Esophagus squamous epithelium (tissue), 5 donors: Measurements from ENCODE around the gene OR1A2. TPM values are rescaled to one million over a fixed set of nuclear protein-coding genes. Genes with fewer than 3 reads are reported as not detected.
"Not testable (repeated sequence)": the region's sequence is repeated elsewhere in the genome, so short reads cannot be mapped to it uniquely, and the experiment has no call there.

Experiments used
- DNase-seq: peaks from one replicate; lab custom pipeline; 2025; lab: John Stamatoyannopoulos, UW
- H3K27ac ChIP-seq, 4 donors: fragments of 200-600 bp; sonication (generic); one replicate each; pipeline ENCODE4 v1.5.1; 2016 to 2019; ENCODE audit warnings: mild to moderate bottlenecking in 1 of 4
- H3K27me3 ChIP-seq, 4 donors: fragments of 200-600 bp; sonication (generic); 1 replicate in 3 of 4; 2 replicates in 1 of 4; pipeline versions ENCODE4 v1.5.1 to v1.6.0; 2017 to 2021; ENCODE audit warnings: antibody characterized with exemption in 1 of 4
- H3K36me3 ChIP-seq, 3 donors: fragments of 200-600 bp; sonication (generic); one replicate each; pipeline ENCODE4 v1.5.1; 2016 to 2019
- H3K4me1 ChIP-seq, 3 donors: fragments of 200-600 bp; sonication (generic); one replicate each; pipeline ENCODE4 v1.5.1; 2017 to 2019
- H3K4me3 ChIP-seq, 4 donors: fragments of 200-600 bp; sonication (generic); 1 replicate in 3 of 4; 2 replicates in 1 of 4; pipeline ENCODE4 v1.5.1; 2016 to 2019; ENCODE audit warnings: mild to moderate bottlenecking in 2 of 4, moderate library complexity in 1 of 4
- H3K9me3 ChIP-seq, 3 donors: fragments of 200-600 bp; sonication (generic); one replicate each; pipeline ENCODE4 v1.5.1; 2016 to 2019
- WGBS, 2 donors: methylation state at CpG; one replicate each; pipeline ENCODE4 v1.1.5; 2018; 5-methylcytosine and 5-hydroxymethylcytosine counted together
- intact Hi-C: fragments of 100-400 bp; cut with DNase I; formaldehyde crosslinking; loops from one replicate; pipeline ENCODE4 v1.15.0; 2022
- total RNA-seq, 4 donors: library from RNA; depleted of rRNA; stranded (reverse); fragments of >200 nt; gene quantifications; one replicate each; pipeline ENCODE4 v1.1.0, GENCODE V29; 2016
- donor health status: DM: yes; HTN: yes; CAD: no.

OR1A2 gene
- total RNA-seq, 4 donors from 2014 or later, result not detected

- intact Hi-C loops, result not testable (repeated sequence)
- 0 to 20% methylated on average over 1 to 2 of the region's 2 CpGs for WGBS, 2 donors
Measured at GRCh38 chr17:3238685-3239084, 41.4 kb downstream of the OR1A2 start.

DNA sequence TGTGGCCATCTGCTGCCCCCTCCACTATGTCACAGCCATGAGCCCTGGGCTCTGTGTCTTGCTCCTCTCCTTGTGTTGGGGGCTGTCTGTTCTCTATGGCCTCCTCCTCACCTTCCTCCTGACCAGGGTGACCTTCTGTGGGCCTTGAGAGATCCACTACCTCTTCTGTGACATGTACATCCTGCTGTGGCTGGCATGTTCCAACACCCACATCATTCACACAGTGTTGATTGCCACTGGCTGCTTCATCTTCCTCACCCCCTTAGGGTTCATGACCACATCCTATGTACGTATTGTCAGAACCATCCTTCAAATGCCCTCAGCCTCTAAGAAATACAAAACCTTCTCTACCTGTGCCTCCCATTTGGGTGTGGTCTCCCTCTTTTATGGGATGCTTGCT lies 43.7 kb downstream of the OR1A2 start:
- H3K9me3 ChIP-seq, H3K4me1 ChIP-seq, H3K4me3 ChIP-seq, H3K27me3 ChIP-seq, H3K36me3 ChIP-seq, H3K27ac ChIP-seq, intact Hi-C loops, DNase-seq: not testable (repeated sequence)
- WGBS, 2 donors, result 83% methylated on average over 1 of the region's 1 CpG; no CpG with 5 or more reads in 1 of the 2 donors

More at GRCh38 chr17:3238685-3239084, 41.4 kb downstream of the OR1A2 start:
- DNase-seq, H3K9me3 ChIP-seq, H3K27me3 ChIP-seq, H3K4me3 ChIP-seq, H3K4me1 ChIP-seq, H3K27ac ChIP-seq, H3K36me3 ChIP-seq: not testable (repeated sequence)

GRCh38 chr17:3244841-3245240 lies 47.5 kb downstream of the OR1A2 start:
- H3K36me3 ChIP-seq, H3K4me3 ChIP-seq, H3K27ac ChIP-seq, H3K27me3 ChIP-seq, H3K9me3 ChIP-seq, intact Hi-C loops, DNase-seq, H3K4me1 ChIP-seq: not testable (repeated sequence)
- WGBS, 2 donors, result 27 to 33% methylated on average over 1 of the region's 1 CpG

Other genes starting within 250 kb of the OR1A2 start
- not detected for gene OR1D5, start 133.9 kb upstream of the OR1A2 start, total RNA-seq
- not detected for gene OR1D2, start 93.1 kb upstream of the OR1A2 start, total RNA-seq
- gene OR1G1, start 70.0 kb upstream of the OR1A2 start, total RNA-seq, result not detected
- not detected for gene OR1A1, start 10.1 kb downstream of the OR1A2 start, total RNA-seq
- not detected for gene OR3A1, start 100.8 kb downstream of the OR1A2 start, total RNA-seq
- not detected for gene OR3A2, start 188.8 kb downstream of the OR1A2 start, total RNA-seq
- gene OR1E1, start 200.9 kb downstream of the OR1A2 start, total RNA-seq, result not detected
- gene OR3A3, start 213.9 kb downstream of the OR1A2 start, total RNA-seq, result not detected
- gene OR1E2, start 236.3 kb downstream of the OR1A2 start, total RNA-seq, result not detected